Activated T-cell treated with anti-CD3 and anti-CD28 coated beads, Interleukin-2, amount 50 U/mL, for 4 hours (primary cell): Measurements from ENCODE around the gene RPL34. TPM values are rescaled to one million over a fixed set of nuclear protein-coding genes. Genes with fewer than 3 reads are reported as not detected.

Experiments used
- ATAC-seq, 2 donors: fragments of 200-7000 bp; cut with Tn5 transposase; one replicate each; pipeline ENCODE4 v1.10.0; 2021
- DNase-seq: peaks from one replicate; pipeline ENCODE4 v3.0.0-alpha.2; 2020
- H3K27me3 Mint-ChIP-seq: one replicate; pipeline ENCODE4 v1.8.0; 2021; ENCODE audit warnings: low read depth, mixed read lengths
- H3K36me3 Mint-ChIP-seq: one replicate; pipeline ENCODE4 v1.8.0; 2022; ENCODE audit warnings: mixed read lengths; ENCODE audit not compliant: insufficient read depth
- H3K4me1 Mint-ChIP-seq: one replicate; pipeline ENCODE4 v1.8.0; 2021; ENCODE audit warnings: low read depth, mixed read lengths
- H3K4me3 Mint-ChIP-seq: one replicate; pipeline ENCODE4 v1.8.0; 2021; ENCODE audit warnings: mild to moderate bottlenecking, moderate library complexity, mixed read lengths
- H3K9me3 Mint-ChIP-seq: one replicate; pipeline ENCODE4 v1.8.0; 2021; ENCODE audit warnings: mixed read lengths
- total RNA-seq, 3 donors: library from RNA; stranded (reverse); gene quantifications; one replicate each; pipeline ENCODE4 v1.2.1, GENCODE V29; 2021

Gene RPL34
- total RNA-seq, 3 donors from 2014 or later, result 1,718 to 1,800 (median 1,758) TPM

DNA sequence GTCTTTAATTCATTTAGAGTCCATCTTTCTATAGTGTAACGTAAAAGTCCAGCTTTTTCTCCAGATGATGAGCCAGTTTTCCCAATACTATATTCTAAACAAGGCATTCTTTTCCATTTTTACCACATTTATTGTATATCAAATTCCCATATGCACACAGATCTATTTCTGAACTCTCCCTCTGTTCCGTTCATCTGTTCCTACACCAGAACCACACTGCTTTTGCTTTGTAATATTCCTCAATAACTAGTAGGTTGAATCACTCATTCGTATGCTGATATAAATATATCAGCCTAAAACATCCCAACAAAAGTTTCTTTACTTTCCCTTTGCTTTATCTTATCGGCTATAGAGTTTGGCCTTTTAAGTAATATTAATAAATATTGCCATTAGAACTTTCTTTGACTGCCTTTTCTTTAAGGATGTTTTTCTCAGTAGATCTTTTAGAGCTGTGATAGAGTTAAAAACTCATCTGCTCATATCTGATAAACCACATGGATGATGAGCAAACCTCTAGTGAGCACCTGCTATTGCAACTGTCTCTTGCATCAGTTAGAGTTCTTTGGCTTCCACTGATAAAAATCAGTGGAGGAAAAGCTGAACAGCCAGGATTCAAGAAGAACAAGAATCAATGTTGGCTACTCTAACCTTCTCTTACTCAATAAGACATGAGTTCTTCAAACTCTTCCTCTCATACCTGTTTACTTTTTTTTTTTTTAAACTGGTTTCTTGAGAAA is 13.1 kb upstream of the RPL34 start:
- ATAC-seq (no peak), DNase-seq (no peak)
- Mint-ChIP-seq H3K4me3 (no peak overlapping the region), H3K36me3 (peaks cover 12% of the 10 kb centered on the region), H3K9me3 (peaks cover 4% of the 10 kb centered on the region), H3K27me3 (no peaks in the 10 kb centered on the region), H3K4me1 (peaks cover 4% of the 10 kb centered on the region)

DNA sequence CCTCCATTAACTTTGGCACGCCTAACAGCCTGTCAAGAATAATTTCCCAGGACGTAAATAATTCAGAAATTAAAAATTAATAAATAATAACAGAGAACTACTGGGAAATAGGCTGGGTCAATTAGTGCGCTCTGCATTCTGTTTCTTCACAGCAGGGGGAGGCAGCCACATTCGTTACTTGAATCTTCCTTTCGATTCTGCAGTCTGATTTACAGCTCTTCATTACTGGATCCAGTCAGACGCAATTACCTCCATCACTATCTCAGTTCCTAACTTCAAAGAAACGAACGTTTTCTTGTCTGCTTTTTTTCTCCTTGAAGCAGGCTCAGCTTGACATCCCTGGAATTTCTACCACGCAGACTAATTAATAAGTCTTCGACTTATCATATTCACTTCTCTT is 9.0 kb upstream of the RPL34 start:
- Mint-ChIP-seq H3K4me3 (peak overlapping the region; percentile 23), H3K27me3 (no peaks in the 10 kb centered on the region), H3K4me1 (peaks cover 4% of the 10 kb centered on the region), H3K36me3 (peaks cover 17% of the 10 kb centered on the region), H3K9me3 (peaks cover 6% of the 10 kb centered on the region)
- ATAC-seq, result no peak
- DNase-seq, result no peak

GRCh38 chr4:108612365-108612764 is 8.0 kb upstream of the RPL34 start:
- DNase-seq (no peak), ATAC-seq (no peak)
- peaks cover 4% of the 10 kb centered on the region for H3K4me1 Mint-ChIP-seq
- H3K36me3 Mint-ChIP-seq, result peaks cover 14% of the 10 kb centered on the region
- H3K27me3 Mint-ChIP-seq, result no peaks in the 10 kb centered on the region
- peaks cover 6% of the 10 kb centered on the region for H3K9me3 Mint-ChIP-seq
- no peak overlapping the region for H3K4me3 Mint-ChIP-seq

- peak; percentile 23 for DNase-seq
- Mint-ChIP-seq H3K27me3 (no peaks in the 10 kb centered on the region), H3K4me3 (peak overlapping the region; percentile 91), H3K4me1 (peaks cover 39% of the 10 kb centered on the region), H3K9me3 (peaks cover 6% of the 10 kb centered on the region), H3K36me3 (peaks cover 41% of the 10 kb centered on the region)
- ATAC-seq, result peak in 1 of 2 donors; percentile 4
These were observed 840 bp upstream of the RPL34 start for GRCh38 chr4:108619372-108620100.

DNA sequence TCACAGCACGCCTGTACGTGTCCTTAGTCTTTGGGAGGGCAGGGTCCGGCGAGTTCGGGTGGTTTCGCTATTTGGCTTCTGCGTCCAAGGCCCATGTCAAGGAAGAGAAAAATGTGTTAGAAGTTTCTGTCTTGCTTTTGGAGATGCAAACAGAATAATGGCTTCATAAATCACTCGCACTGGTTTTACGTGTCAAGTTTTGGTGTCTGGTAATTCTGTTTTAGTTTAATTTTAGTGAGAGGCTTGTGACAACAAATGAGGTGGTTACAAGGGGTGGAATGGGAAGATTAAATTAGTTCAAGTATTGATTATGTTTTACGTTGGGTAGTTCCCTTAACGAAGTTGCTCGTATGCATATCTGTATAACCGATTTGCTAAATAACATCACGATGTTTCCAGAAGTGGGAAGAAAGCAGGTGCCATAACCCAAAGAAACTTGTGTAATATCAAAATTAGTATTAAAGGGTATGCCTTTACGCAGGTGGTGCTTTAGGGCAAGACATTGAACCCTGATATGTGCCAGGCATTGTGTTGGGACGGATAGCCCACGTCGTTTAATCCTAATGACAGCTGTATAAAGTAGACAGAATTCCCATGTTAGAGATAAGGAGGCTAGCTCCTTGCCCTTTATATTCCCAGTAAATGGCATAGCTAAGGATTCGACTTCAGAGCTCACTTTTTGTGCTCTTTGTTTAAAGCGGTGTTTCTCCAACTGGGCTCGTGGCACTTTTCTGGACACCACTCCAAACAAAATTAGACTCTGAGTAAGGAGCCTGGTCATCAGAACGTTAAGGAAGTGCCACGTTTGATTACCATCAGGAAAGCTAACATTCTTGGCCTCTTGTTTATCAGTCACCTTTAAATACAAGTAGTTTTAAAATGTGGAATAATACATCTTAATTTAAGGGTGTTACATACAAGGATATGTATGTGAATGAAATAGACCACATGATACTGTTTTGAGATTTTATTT is 843 bp downstream of the RPL34 start:
- ATAC-seq (peak; percentile 3 to 5), DNase-seq (no peak)
- H3K27me3 Mint-ChIP-seq, result no peaks in the 10 kb centered on the region
- peaks cover 48% of the 10 kb centered on the region for H3K36me3 Mint-ChIP-seq
- peaks cover 45% of the 10 kb centered on the region for H3K4me1 Mint-ChIP-seq
- H3K9me3 Mint-ChIP-seq, result no peaks in the 10 kb centered on the region
- H3K4me3 Mint-ChIP-seq, result peak overlapping the region; percentile 91

DNA sequence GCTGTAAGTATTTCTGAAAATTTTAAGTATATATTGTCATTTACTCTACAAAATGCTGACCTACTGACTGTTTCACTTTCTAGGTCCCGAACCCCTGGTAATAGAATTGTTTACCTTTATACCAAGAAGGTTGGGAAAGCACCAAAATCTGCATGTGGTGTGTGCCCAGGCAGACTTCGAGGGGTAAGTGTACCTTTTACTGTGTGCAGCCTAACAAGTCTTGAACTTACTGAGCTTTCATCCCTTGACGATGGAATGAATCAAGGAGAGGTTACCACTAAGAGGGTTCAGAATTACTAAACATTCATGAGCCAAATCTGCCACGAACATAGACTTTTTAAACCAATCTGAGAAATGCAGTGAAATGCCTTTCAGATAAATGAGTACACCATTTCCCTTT is 1.6 kb downstream of the RPL34 start:
- H3K27me3 Mint-ChIP-seq, result no peaks in the 10 kb centered on the region
- peak; percentile 41 to 42 for ATAC-seq
- H3K9me3 Mint-ChIP-seq, result no peaks in the 10 kb centered on the region
- H3K4me1 Mint-ChIP-seq, result peaks cover 48% of the 10 kb centered on the region
- no peak for DNase-seq
- peak overlapping the region; percentile 91 for H3K4me3 Mint-ChIP-seq
- peaks cover 48% of the 10 kb centered on the region for H3K36me3 Mint-ChIP-seq

- Mint-ChIP-seq H3K4me3 (peak overlapping the region; percentile 91), H3K4me1 (peaks cover 48% of the 10 kb centered on the region), H3K36me3 (peaks cover 48% of the 10 kb centered on the region), H3K9me3 (no peaks in the 10 kb centered on the region), H3K27me3 (no peaks in the 10 kb centered on the region)
- ATAC-seq (no peak), DNase-seq (no peak)
These were observed 2.5 kb downstream of the RPL34 start for GRCh38 chr4:108622828-108623227.

DNA sequence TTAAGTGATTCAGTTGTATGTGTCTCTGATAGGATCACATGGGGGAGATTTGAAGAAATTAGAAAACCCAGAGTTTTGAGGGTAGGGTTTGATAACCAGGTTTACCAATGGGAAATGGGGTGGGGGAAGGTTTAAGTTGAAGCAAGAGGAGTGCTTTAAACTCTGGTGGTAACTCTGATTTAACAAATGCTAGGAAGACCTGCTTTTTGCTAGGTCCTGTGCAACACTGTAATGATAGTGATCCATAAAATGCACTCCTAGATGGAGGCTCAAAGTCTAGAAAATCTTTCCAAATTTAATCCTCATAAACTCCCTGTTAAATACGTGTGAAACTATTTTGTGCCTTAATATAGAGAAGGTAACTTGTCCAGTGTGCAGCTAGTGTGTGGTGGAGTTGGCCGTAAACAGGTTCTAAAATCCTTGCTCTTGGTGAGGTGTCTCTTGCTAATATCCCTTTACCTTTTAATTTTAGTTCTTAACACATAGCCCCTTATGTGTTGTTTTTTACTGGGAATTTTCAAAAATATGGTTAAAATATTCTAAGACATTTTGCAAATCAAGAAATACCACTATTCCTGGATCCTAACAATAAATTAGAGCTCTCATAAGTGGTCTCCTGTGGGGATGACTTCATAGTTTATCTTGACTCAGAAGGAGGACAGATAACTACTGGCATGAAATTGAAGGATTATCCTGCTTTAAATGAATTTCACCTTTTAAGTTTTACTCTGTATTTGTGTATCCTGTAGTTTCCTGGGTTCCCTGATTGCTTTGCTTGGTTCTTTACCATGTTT is 4.1 kb downstream of the RPL34 start:
- H3K36me3 Mint-ChIP-seq, result peaks cover 52% of the 10 kb centered on the region
- peak overlapping the region; percentile 91 for H3K4me3 Mint-ChIP-seq
- no peak for DNase-seq
- no peaks in the 10 kb centered on the region for H3K27me3 Mint-ChIP-seq
- H3K4me1 Mint-ChIP-seq, result peaks cover 41% of the 10 kb centered on the region
- H3K9me3 Mint-ChIP-seq, result no peaks in the 10 kb centered on the region
- peak in 1 of 2 donors; percentile 12 for ATAC-seq

- ATAC-seq (no peak), DNase-seq (no peak)
- Mint-ChIP-seq H3K4me3 (no peak overlapping the region), H3K27me3 (no peaks in the 10 kb centered on the region), H3K4me1 (peaks cover 33% of the 10 kb centered on the region), H3K9me3 (no peaks in the 10 kb centered on the region), H3K36me3 (peaks cover 59% of the 10 kb centered on the region)
These were observed 5.7 kb downstream of the RPL34 start for GRCh38 chr4:108626056-108626455.

GRCh38 chr4:108628411-108628810 is 8.0 kb downstream of the RPL34 start:
- peaks cover 56% of the 10 kb centered on the region for H3K36me3 Mint-ChIP-seq
- H3K9me3 Mint-ChIP-seq, result no peaks in the 10 kb centered on the region
- ATAC-seq (no peak), DNase-seq (no peak)
- H3K4me1 Mint-ChIP-seq, result peaks cover 20% of the 10 kb centered on the region
- H3K27me3 Mint-ChIP-seq, result no peaks in the 10 kb centered on the region
- no peak overlapping the region for H3K4me3 Mint-ChIP-seq

DNA sequence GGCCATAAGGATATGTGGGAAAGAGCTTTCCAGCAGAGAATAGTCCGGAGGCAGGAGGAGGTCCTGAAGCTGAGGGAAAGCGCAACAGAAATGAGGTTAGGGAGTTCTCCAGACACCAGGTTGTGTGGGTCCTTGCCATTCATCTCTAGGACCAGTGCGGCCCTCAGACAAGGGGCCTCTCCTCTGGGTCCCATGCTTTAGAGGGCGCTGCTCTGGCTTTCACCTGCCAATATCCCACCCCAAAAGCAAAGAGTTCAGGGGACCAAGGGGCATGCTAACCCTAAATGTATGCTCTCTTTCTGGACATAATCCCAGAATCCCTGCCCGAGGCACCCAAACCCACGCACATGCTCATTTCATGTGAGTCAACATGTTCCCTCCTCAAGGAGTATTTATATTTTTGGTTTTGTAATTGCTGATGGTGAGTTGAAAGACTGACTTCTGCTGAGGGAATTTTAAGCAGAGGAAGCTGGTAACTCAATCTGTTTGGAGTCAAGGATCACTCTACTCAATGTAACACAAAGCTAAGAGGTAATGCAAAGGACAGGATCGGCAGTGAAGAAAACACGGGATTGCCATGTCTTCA is 14.8 kb downstream of the RPL34 start:
- Mint-ChIP-seq H3K4me1 (no peaks in the 10 kb centered on the region), H3K9me3 (no peaks in the 10 kb centered on the region), H3K27me3 (no peaks in the 10 kb centered on the region), H3K4me3 (no peak overlapping the region), H3K36me3 (peaks cover 47% of the 10 kb centered on the region)
- no peak for ATAC-seq
- DNase-seq, result no peak

DNA sequence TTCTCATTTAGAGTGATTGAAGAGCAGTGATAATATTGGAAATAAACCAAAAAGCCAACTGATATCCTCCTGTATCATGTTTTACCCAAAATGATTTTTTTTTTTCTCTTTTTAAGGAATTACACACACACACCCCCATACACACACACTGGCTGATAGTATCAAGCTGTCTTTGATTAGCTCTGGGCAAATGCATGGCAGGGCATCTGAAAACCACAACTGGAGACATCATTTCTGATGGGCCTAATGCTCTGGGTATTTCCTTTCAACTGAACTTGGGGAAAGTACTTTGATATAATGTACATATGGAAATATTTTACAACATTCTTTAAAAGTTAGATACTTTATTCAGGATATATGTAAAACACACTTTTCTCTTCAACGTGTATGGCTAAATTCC is 15.9 kb downstream of the RPL34 start:
- DNase-seq, result no peak

GRCh38 chr4:108637856-108638255 is 17.5 kb downstream of the RPL34 start:
- DNase-seq, result no peak
- Mint-ChIP-seq H3K4me3 (no peak overlapping the region), H3K27me3 (no peaks in the 10 kb centered on the region), H3K36me3 (peaks cover 36% of the 10 kb centered on the region), H3K4me1 (no peaks in the 10 kb centered on the region), H3K9me3 (no peaks in the 10 kb centered on the region)
- no peak for ATAC-seq

More for the DNA sequence above, 15.9 kb downstream of the RPL34 start:
- no peaks in the 10 kb centered on the region for H3K27me3 Mint-ChIP-seq
- ATAC-seq, result no peak
- no peaks in the 10 kb centered on the region for H3K9me3 Mint-ChIP-seq
- no peak overlapping the region for H3K4me3 Mint-ChIP-seq
- no peaks in the 10 kb centered on the region for H3K4me1 Mint-ChIP-seq
- peaks cover 43% of the 10 kb centered on the region for H3K36me3 Mint-ChIP-seq
